Activated CD4-positive, alpha-beta T cell treated with anti-CD3 and anti-CD28 coated beads, Interleukin-2, amount 10 ng/mL, durations not matched to agents 7 days and 5 days (primary cell): ENCODE data around the gene KLK6. TPM values are rescaled to one million over a fixed set of nuclear protein-coding genes. Genes with fewer than 3 reads are reported as not detected.

ENCODE experiments used
- CTCF ChIA-PET: fragments of 350-600 bp; sonication (Branson Sonifier 250); formaldehyde crosslinking; loops from one replicate; lab custom pipeline; 2021; ENCODE audit warnings: antibody characterized with exemption; lab: Charles Lee
- POLR2A ChIA-PET: fragments of 350-600 bp; sonication (Branson Sonifier 250); formaldehyde crosslinking; loops from one replicate; lab custom pipeline; 2021; ENCODE audit warnings: antibody characterized with exemption; lab: Charles Lee
- DNase-seq: peaks from one replicate; pipeline ENCODE4 v3.0.0-alpha.2; 2020
- H3K27ac Mint-ChIP-seq: one replicate; pipeline ENCODE4 v1.8.0; 2021; ENCODE audit warnings: mild to moderate bottlenecking, moderate library complexity, mixed read lengths
- H3K27me3 Mint-ChIP-seq: one replicate; pipeline ENCODE4 v1.8.0; 2021; ENCODE audit warnings: mixed read lengths
- H3K36me3 Mint-ChIP-seq: one replicate; pipeline ENCODE4 v1.8.0; 2021; ENCODE audit warnings: low read depth, mixed read lengths
- H3K4me1 Mint-ChIP-seq: one replicate; pipeline ENCODE4 v1.8.0; 2021; ENCODE audit warnings: mixed read lengths
- H3K4me3 Mint-ChIP-seq: one replicate; pipeline ENCODE4 v1.8.0; 2021; ENCODE audit warnings: mild to moderate bottlenecking, moderate library complexity, mixed read lengths
- H3K9me3 Mint-ChIP-seq: one replicate; pipeline ENCODE4 v1.8.0; 2021; ENCODE audit warnings: mixed read lengths
- total RNA-seq, 2 experiments: library from RNA; stranded (reverse); gene quantifications; one replicate each; pipeline ENCODE4 v1.2.3, GENCODE V29; 2021

The KLK6 gene
- not detected for total RNA-seq

DNA sequence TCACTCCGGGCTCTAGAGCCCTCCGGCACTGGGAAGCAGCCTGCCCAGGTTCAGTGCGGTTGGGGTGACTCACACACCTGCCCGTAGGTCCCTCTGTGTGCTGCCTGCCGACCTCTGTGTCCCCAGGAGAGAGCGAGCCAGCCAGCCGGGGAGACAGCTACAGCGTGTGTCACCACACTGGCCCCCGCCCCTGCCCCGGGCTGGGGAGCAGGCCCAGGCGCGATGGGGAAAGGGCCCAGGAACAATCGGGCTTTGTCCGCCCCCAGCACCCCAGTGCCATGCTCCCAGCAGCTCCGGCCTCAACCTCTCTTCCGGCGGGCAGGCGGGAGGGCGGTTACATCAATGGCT lies at the start of gene KLK6:
KLK6 (minus strand) TSS at position 179 of the 348 bp plus-strand sequence. CDS start 1,487 bp downstream, outside the sequence.
- Mint-ChIP-seq H3K4me1 (no peaks in the 10 kb centered on the region), H3K36me3 (no peaks in the 10 kb centered on the region), H3K27ac (no peak within 1 kb of the TSS), H3K4me3 (no peak within 1 kb of the TSS), H3K9me3 (no peaks in the 10 kb centered on the region), H3K27me3 (no peaks in the 10 kb centered on the region)
- CTCF ChIA-PET: no interaction called here
- DNase-seq: no peak
- POLR2A ChIA-PET: no interaction called here

DNA sequence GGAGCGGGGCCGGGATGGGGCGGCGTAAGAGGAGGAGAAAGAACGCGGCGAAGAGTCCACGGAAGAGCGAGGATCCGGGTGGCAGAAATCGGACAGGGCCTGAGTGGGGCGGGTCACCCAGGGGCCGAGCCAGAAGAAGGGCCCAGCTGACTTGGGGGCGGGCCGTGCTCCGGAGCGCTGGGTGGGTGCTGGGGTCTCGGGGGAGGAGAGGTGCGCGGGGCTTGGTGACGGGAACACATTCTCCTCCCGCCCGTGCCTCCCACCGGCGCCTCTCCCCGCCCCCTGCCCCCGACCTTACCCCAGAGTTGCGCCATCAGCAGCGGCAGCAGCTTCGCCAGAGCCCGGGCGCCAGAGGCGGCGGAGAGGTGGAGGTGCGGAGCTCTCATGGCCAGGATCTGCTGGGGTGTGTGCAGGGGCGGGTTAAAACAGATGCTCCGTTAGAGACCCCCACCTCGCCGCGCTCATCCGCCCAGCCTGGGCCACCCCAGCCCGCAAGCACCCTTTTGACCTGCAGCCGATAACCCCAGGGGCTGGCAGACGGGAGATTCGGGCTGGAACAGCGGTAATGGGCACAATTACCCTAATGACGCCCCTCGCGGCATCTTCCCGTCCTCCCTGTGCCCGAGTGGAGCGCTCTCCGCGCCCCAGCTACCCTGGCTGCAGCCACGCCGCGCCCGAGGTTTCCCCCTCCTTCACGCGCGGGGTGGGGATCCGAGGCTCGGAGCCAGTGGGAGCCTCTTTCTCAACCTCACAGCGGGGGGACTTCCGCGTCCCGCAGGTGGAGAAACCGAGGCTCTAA lies 49.6 kb upstream of the KLK6 start:
- Mint-ChIP-seq H3K9me3 (no peaks in the 10 kb centered on the region), H3K27ac (no peak overlapping the region), H3K4me1 (peaks cover 18% of the 10 kb centered on the region), H3K4me3 (no peak overlapping the region), H3K36me3 (peaks cover 2% of the 10 kb centered on the region), H3K27me3 (peaks cover 60% of the 10 kb centered on the region)
- ChIA-PET CTCF (interaction anchor here (0.6 kb wide), 1 partner anchor 304 kb away, joined by 3 read pairs; no protein-coding TSS in a partner anchor), POLR2A (no interaction called here)
- DNase-seq: no peak

DNA sequence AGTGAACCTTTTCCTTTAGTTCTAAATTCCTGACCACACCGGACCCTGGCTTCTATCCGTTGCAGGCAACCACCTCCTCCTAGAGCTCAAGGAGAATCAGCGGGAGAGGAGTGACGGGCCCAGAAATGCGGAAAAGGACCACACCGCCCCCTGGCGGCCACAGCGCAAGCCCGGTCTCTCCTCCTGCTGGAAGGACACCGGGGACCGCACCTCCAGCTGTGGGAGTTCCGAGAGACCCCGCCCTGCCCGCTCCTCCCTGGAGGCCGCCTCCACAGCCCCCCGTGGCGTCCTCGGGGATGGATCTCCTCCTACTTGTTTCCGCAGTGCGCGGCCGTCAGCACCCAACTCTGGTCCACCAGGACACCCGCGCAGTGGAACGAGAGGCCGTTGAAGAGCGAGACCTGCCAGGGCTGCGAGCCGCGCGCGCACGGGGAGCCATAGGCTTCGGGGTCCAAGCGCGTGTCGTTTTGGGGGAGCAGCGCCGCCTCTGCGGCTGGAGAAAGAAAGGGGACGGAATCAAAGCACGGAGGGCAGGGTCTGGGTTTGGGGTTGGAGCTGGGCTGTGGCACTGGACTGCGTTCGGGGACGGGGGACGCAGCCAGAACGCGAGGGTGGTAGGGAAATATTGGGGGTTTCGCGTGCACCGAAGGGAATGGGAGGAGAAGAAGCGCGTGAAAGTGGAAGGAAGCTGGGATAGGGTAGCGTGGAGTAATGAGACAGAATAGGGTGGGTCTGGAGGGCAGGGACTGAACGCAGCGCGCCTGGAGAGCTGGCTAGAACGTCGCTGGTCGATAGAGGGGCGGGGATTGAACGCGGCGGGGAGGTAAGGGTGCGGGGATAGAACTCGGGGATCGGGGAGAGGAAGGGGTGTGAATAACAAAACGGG lies 47.6 kb upstream of the KLK6 start:
- ChIA-PET CTCF (interaction anchor here (1.0 kb wide), 1 partner anchor 15 kb away, joined by 3 read pairs; no protein-coding TSS in a partner anchor), POLR2A (no interaction called here)
- DNase-seq: no peak
- peaks cover 54% of the 10 kb centered on the region for H3K27me3 Mint-ChIP-seq
- H3K27ac Mint-ChIP-seq: no peak overlapping the region
- H3K36me3 Mint-ChIP-seq: peaks cover 2% of the 10 kb centered on the region
- no peaks in the 10 kb centered on the region for H3K9me3 Mint-ChIP-seq
- H3K4me3 Mint-ChIP-seq: no peak overlapping the region
- peaks cover 18% of the 10 kb centered on the region for H3K4me1 Mint-ChIP-seq

DNA sequence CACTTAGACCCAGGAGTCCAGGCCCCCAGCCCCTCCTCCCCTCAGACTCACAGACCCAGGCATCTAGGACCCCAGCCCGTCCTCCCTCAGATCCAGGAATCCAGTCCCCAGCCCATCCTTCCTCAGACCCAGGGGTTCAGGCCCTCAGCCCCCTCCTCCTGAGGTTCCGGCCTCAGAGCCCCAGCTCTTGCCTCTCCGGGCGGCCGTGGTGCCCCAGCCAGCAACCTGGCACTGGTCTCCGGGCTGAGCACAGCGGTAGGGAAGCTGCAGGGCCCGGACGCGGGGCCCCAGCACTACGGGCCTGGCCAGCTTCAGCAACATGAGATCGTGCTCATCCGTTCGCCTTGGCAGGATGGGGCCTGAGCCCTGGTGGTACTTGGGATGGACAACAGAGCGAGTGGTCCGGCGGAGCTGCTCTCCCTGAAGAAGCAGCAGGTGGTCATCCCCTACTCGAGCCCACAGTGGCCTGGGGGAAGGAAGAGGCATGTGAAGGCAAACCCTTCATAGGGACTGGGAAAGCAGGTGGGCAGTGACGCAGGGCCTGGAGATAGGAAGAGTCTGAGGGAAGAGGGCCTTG lies 46.4 kb upstream of the KLK6 start:
- Mint-ChIP-seq H3K4me3 (no peak overlapping the region), H3K27ac (no peak overlapping the region), H3K9me3 (no peaks in the 10 kb centered on the region), H3K36me3 (peaks cover 2% of the 10 kb centered on the region), H3K27me3 (peaks cover 47% of the 10 kb centered on the region), H3K4me1 (peaks cover 18% of the 10 kb centered on the region)
- CTCF ChIA-PET: interaction anchor here (0.6 kb wide), 1 partner anchor 76 kb away, joined by 4 read pairs; no protein-coding TSS in a partner anchor
- no peak for DNase-seq
- POLR2A ChIA-PET: no interaction called here

DNA sequence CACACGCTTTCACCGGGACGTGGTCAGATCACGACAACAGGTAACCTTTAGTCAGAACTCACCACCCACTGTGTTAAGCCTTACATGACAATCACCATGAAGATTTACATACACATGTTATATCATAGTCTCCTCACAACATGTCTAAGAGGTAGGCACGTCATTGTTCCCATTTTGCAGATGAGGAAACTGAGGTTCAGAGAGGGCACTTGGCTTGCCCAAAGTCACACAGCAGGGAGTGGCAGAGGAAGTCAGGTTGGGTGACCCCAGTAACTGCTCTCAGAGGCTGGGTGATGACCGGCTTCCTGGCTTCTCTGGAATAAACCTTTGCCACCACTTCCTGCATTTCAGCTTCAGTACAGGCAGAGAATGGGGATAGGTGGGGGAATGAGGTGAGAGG lies 44.9 kb upstream of the KLK6 start:
- H3K27me3 Mint-ChIP-seq: peaks cover 40% of the 10 kb centered on the region
- ChIA-PET POLR2A (no interaction called here), CTCF (no interaction called here)
- peaks cover 2% of the 10 kb centered on the region for H3K36me3 Mint-ChIP-seq
- no peak overlapping the region for H3K27ac Mint-ChIP-seq
- DNase-seq: no peak
- H3K9me3 Mint-ChIP-seq: no peaks in the 10 kb centered on the region
- no peak overlapping the region for H3K4me3 Mint-ChIP-seq
- H3K4me1 Mint-ChIP-seq: peaks cover 12% of the 10 kb centered on the region

DNA sequence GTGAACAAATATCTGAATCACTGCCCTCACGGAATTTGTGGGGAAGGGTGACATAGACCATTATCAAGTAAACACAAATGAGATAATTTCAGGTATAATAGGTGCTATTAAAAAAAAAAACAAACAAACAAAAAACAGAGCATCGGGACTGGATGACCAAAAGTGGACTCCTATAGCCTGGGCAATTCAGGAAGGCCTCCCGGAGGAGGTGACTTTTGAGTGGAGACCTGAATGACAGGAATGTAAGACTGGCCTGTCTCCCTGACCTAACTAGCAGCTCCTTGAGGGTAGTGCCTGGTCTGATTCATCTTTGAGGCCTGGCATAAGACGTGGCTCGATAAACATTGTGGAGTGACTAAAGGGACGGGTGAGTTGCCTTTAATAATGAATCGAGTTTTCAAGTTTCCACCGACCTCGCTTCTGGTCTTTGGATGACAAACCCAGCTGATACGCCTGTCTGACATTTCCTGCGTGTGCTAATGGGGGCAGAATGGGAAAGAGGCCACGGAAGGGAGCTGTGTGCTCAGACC lies 43.3 kb upstream of the KLK6 start:
- H3K27ac Mint-ChIP-seq: no peak overlapping the region
- ChIA-PET POLR2A (no interaction called here), CTCF (interaction anchor here (1.1 kb wide), 1 partner anchor 10 kb away, joined by 3 read pairs; no protein-coding TSS in a partner anchor)
- H3K4me3 Mint-ChIP-seq: no peak overlapping the region
- DNase-seq: no peak
- peaks cover 5% of the 10 kb centered on the region for H3K4me1 Mint-ChIP-seq
- peaks cover 27% of the 10 kb centered on the region for H3K27me3 Mint-ChIP-seq
- H3K36me3 Mint-ChIP-seq: no peaks in the 10 kb centered on the region
- no peaks in the 10 kb centered on the region for H3K9me3 Mint-ChIP-seq

DNA sequence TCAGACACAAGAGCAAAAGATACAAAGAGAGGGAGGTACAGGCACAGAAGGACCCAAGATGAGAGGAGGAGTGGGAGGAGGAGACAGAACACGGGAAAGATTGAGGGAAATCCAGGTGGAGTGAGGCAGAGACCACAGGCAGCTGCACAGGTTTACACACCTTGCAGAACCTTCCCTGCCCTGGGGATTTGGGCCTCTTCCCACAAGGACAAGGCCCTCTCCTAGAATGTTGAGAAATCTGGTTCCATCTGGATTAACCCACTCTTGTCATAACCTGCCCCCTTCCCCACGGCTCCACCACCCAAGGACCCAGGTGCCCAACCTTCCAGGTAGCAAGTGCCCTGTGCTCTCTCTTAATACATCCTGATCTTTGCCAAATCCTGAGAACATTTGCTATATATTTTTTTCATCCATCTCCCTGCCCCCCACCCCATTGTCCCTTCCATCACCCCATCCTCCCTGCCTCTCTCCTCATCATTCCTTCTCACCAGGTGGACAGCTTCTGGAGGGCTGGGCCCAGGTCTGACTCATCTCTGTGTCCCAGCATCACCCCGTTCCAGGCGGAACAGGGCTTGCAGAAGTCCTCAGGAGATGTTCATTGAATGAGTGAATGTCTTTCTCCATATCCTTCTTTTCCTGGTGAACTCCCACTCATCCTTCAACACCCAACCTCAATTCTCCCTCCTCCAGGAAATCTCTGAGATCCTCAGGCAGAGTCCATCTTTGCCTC lies 40.8 kb upstream of the KLK6 start:
- H3K9me3 Mint-ChIP-seq: no peaks in the 10 kb centered on the region
- H3K4me1 Mint-ChIP-seq: no peaks in the 10 kb centered on the region
- ChIA-PET CTCF (interaction anchor here (0.7 kb wide), 1 partner anchor 747 kb away, joined by 3 read pairs; no protein-coding TSS in a partner anchor), POLR2A (no interaction called here)
- no peak overlapping the region for H3K27ac Mint-ChIP-seq
- no peak overlapping the region for H3K4me3 Mint-ChIP-seq
- H3K27me3 Mint-ChIP-seq: peaks cover 6% of the 10 kb centered on the region
- no peak for DNase-seq
- no peaks in the 10 kb centered on the region for H3K36me3 Mint-ChIP-seq

DNA sequence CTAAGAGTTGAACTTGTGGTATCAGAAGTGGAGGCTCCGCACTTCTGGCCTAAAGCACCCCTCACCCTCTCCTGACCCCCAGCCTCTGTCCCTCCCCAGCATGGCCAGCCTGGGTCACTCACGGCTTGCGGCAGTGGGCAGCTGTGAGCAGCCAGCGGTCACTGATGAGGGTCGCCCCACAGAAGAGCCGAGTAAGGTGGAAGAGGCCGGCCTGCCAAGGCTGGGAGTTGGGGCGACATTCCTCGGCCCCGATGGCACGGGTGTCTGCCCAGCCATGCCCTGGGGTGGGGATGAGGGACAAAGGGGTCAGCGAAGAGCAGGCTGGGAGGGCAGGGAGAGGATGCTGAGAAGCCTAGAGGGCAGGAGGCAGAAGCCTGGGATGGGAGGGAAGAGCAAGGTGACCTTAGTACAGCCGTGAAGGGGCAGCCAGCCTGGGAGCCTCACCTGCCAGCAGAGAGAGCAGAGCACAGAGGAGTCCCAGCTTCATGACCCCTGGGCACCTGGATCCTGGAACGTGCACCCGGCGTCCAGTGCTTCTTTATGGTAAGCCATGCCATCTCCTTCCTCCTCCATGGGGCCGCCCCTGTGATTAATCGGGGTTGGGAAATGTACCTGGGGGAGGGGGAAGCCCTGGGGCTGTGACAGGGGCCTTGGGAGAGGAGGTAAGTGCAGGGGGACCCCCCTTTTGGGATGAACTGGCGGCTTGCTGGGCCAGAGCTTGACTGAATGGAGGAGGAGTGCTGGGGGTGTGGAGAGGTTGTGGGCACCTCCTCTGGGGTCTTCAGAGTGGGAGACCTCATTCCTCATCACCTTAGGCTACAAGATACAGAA lies 39.9 kb upstream of the KLK6 start:
- no peaks in the 10 kb centered on the region for H3K27me3 Mint-ChIP-seq
- no peak overlapping the region for H3K27ac Mint-ChIP-seq
- H3K9me3 Mint-ChIP-seq: no peaks in the 10 kb centered on the region
- H3K4me1 Mint-ChIP-seq: no peaks in the 10 kb centered on the region
- CTCF ChIA-PET: interaction anchor here (0.7 kb wide), 1 partner anchor 746 kb away, joined by 3 read pairs; no protein-coding TSS in a partner anchor
- no peak overlapping the region for H3K4me3 Mint-ChIP-seq
- H3K36me3 Mint-ChIP-seq: no peaks in the 10 kb centered on the region
- no peak for DNase-seq
- POLR2A ChIA-PET: no interaction called here

DNA sequence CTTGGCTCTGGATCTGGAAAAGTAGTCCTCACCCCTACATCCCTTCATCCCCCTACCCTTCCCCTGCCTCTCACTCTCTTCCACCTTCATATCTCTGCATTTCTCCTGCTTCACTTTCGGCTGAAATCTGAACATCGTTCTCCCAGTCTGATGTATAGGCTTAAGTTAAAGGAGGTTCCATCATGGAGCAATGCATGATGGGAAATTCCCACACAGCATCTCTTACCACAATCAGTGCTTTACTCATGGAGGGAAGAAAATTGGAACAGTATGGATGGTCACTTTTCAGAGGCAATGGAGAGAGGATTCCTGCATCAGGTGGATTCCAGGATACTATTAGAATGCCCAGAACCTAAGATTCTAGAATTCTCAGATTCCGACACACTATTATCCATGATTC lies 38.1 kb upstream of the KLK6 start:
- no peaks in the 10 kb centered on the region for H3K36me3 Mint-ChIP-seq
- H3K4me1 Mint-ChIP-seq: no peaks in the 10 kb centered on the region
- ChIA-PET CTCF (no interaction called here), POLR2A (no interaction called here)
- H3K9me3 Mint-ChIP-seq: no peaks in the 10 kb centered on the region
- no peak for DNase-seq
- no peaks in the 10 kb centered on the region for H3K27me3 Mint-ChIP-seq
- H3K4me3 Mint-ChIP-seq: no peak overlapping the region
- H3K27ac Mint-ChIP-seq: no peak overlapping the region

DNA sequence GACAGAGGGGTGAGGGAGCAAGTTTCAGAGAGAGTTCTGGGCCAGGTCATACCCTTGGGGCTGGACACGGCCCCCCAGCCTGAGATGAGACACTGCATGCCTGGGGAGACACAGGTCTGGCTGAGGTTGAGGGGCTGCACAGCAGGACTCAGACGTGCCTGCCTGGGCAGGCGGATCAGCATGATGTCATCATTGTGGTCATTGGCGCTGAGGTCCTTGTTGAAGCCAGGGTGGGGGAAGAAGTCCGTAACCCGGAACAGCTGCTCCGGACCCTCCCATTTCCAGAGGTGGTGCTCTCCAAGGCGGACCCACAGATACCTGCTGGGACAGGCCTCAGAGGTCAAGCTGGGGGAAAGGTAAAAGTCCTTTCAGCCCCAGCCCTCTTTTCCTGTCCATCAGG lies 37.0 kb upstream of the KLK6 start:
- no peaks in the 10 kb centered on the region for H3K4me1 Mint-ChIP-seq
- H3K9me3 Mint-ChIP-seq: no peaks in the 10 kb centered on the region
- no peak for DNase-seq
- H3K36me3 Mint-ChIP-seq: no peaks in the 10 kb centered on the region
- ChIA-PET POLR2A (no interaction called here), CTCF (no interaction called here)
- no peaks in the 10 kb centered on the region for H3K27me3 Mint-ChIP-seq
- H3K27ac Mint-ChIP-seq: no peak overlapping the region
- H3K4me3 Mint-ChIP-seq: no peak overlapping the region

DNA sequence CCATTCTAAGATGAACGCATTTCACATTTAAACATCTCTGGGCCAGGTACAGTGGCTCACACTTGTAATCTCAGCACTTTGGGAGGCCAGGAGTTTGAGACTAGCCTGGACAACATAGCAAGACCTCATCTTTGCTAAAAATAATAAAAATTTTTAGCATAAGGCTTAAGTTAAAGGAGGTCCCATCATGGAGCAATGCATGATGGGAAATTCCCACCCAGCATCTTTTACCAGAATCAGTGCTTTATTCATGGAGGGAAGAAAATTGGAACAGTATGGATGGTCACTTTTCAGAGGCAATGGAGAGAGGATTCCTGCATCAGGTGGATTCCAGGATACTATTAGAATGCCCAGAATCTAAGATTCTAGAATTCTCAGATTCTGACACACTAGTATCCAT lies 35.9 kb upstream of the KLK6 start:
- Mint-ChIP-seq H3K27ac (no peak overlapping the region), H3K9me3 (no peaks in the 10 kb centered on the region), H3K36me3 (no peaks in the 10 kb centered on the region), H3K27me3 (no peaks in the 10 kb centered on the region), H3K4me3 (no peak overlapping the region), H3K4me1 (no peaks in the 10 kb centered on the region)
- DNase-seq: no peak
- ChIA-PET CTCF (no interaction called here), POLR2A (no interaction called here)
